ENCODE data around the gene TLE2.

Gene TLE2

DNA sequence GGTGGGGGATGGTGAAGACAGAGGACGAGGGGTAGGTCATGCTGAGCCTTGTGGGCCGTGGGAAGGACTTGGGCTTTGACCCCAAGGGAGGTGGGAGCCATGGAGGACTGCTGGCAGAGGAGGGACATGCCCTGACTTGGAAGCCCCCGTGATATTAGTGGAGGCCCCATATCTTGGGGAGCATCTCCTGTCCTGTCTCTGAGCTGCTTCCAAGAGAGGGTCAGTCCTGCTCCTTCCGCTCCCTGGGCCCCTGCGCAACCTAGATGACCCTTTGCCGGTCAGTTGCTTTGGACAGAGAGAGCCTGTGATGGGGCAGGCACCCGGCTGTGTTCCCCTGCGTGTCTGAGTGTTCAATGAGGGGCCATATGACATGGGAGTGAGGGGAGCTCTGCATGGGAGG, 46.5 kb downstream of the TLE2 start:
- no peak overlapping the region for H3K9ac ChIP-seq (ENCODE audit: low read depth, low read length, poor library complexity)
- H3K4me2 ChIP-seq (ENCODE audit: insufficient read depth, low read length, poor library complexity, severe bottlenecking): no peak overlapping the region
- H3K79me1 ChIP-seq (ENCODE audit: low read depth, low read length): no peaks in the 10 kb centered on the region
- no peak overlapping the region for H2BK120ac ChIP-seq (ENCODE audit: low read depth, low read length)
- no peak overlapping the region for H2BK12ac ChIP-seq (ENCODE audit: low read length)
- no peak overlapping the region for H3K14ac ChIP-seq (ENCODE audit: low read length)
- peaks cover 25 to 37% of the 10 kb centered on the region in 2 donors for H3K4me1 ChIP-seq (ENCODE audit: control insufficient read depth in 2 of 2, insufficient read depth in 1 of 2, low read depth in 1 of 2, low read length in 2 of 2)
- H3K4me3 ChIP-seq (ENCODE audit: low read length in 2 of 2): no peak overlapping the region
- peak overlapping the region; percentile 77 for H3K23ac ChIP-seq (ENCODE audit: low read depth, low read length, poor library complexity)
- no peak overlapping the region for H4K91ac ChIP-seq (ENCODE audit: low read depth, low read length, poor library complexity)
- H3K27me3 ChIP-seq (ENCODE audit: control insufficient read depth in 3 of 3, insufficient read depth in 3 of 3, low read depth in 1 of 3, low read length in 3 of 3): peaks cover 0 to 40% (median 30%) of the 10 kb centered on the region in 3 experiments
- no peaks in the 10 kb centered on the region for H3K9me3 ChIP-seq (replicated peaks in 1 of 2; ENCODE audit: control insufficient read depth in 2 of 2, insufficient read depth in 1 of 2, low read depth in 1 of 2, low read length in 2 of 2)
- WGBS, 2 donors (ENCODE audit: extremely low coverage in 2 of 2, insufficient read length in 2 of 2, insufficient replicate concordance in 1 of 2): no CpG with 5 or more reads among the region's 8 CpGs
- peak overlapping the region; percentile 70 for H2BK5ac ChIP-seq (ENCODE audit: low read length)
- no peaks in the 10 kb centered on the region for H3K36me3 ChIP-seq (replicated peaks in 1 of 2; ENCODE audit: control insufficient read depth in 2 of 2, insufficient read depth in 2 of 2, low read length in 2 of 2)
- H3K4ac ChIP-seq (ENCODE audit: low read length): no peak overlapping the region
- peak overlapping the region; percentile 90 for H2AK5ac ChIP-seq (ENCODE audit: low read depth, low read length)
- H4K8ac ChIP-seq (ENCODE audit: low read depth, low read length): no peak overlapping the region
- no peak for DNase-seq (ENCODE audit: low spot score)
- peak overlapping the region; percentile 70 for H2AFZ ChIP-seq (ENCODE audit: low read length)
- H3K27ac ChIP-seq (replicated peaks; ENCODE audit: low read length): no peak overlapping the region
- H2BK15ac ChIP-seq (ENCODE audit: low read length): peak overlapping the region; percentile 54
- H3K18ac ChIP-seq (ENCODE audit: low read length): peak overlapping the region; percentile 68

GRCh38 chr19:2981898-2982297, 47.2 kb downstream of the TLE2 start:
- Histone ChIP-seq H3K23ac (ENCODE audit: low read depth, low read length, poor library complexity) (peak overlapping the region; percentile 80), H3K4ac (ENCODE audit: low read length) (no peak overlapping the region), H2BK5ac (ENCODE audit: low read length) (no peak overlapping the region), H3K9me3 (replicated peaks in 1 of 2; ENCODE audit: control insufficient read depth in 2 of 2, insufficient read depth in 1 of 2, low read depth in 1 of 2, low read length in 2 of 2) (no peaks in the 10 kb centered on the region), H3K4me2 (ENCODE audit: insufficient read depth, low read length, poor library complexity, severe bottlenecking) (no peak overlapping the region), H4K8ac (ENCODE audit: low read depth, low read length) (no peak overlapping the region), H3K4me3 (ENCODE audit: low read length in 2 of 2) (no peak overlapping the region), H3K9ac (ENCODE audit: low read depth, low read length, poor library complexity) (no peak overlapping the region), H2AFZ (ENCODE audit: low read length) (no peak overlapping the region), H2BK12ac (ENCODE audit: low read length) (no peak overlapping the region), H3K27ac (replicated peaks; ENCODE audit: low read length) (no peak overlapping the region), H3K79me1 (ENCODE audit: low read depth, low read length) (no peaks in the 10 kb centered on the region), H3K27me3 (ENCODE audit: control insufficient read depth in 3 of 3, insufficient read depth in 3 of 3, low read depth in 1 of 3, low read length in 3 of 3) (peaks cover 0 to 41% (median 30%) of the 10 kb centered on the region in 3 experiments), H3K4me1 (ENCODE audit: control insufficient read depth in 2 of 2, insufficient read depth in 1 of 2, low read depth in 1 of 2, low read length in 2 of 2) (peaks cover 22 to 34% of the 10 kb centered on the region in 2 donors), H3K14ac (ENCODE audit: low read length) (no peak overlapping the region), H3K18ac (ENCODE audit: low read length) (no peak overlapping the region), H2AK5ac (ENCODE audit: low read depth, low read length) (no peak overlapping the region), H4K91ac (ENCODE audit: low read depth, low read length, poor library complexity) (no peak overlapping the region), H3K36me3 (replicated peaks in 1 of 2; ENCODE audit: control insufficient read depth in 2 of 2, insufficient read depth in 2 of 2, low read length in 2 of 2) (no peaks in the 10 kb centered on the region), H2BK120ac (ENCODE audit: low read depth, low read length) (no peak overlapping the region), H2BK15ac (ENCODE audit: low read length) (no peak overlapping the region)
- WGBS, 2 donors (ENCODE audit: extremely low coverage in 2 of 2, insufficient read length in 2 of 2, insufficient replicate concordance in 1 of 2): no CpG with 5 or more reads among the region's 5 CpGs
- DNase-seq (ENCODE audit: low spot score): no peak

DNA sequence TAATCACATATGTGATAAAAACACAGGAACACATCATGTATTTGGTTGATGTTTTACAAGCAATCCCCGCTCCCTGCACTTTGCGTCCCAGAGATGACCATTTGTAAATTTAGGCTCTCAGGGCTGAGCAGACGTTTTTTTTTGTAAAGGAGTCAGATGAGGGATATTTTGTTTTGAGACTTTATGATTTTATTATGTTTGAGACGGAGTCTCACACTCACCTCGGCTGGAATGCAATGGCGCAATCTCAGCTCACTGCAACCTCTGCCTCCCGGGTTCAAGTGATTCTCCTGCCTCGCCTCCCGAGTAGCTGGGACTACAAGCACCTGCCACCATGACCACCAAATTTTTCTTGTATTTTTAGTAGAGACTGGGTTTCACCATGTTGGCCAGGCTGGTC, 50.3 kb downstream of the TLE2 start:
- peaks cover 23 to 33% of the 10 kb centered on the region in 2 donors for H3K4me1 ChIP-seq (ENCODE audit: control insufficient read depth in 2 of 2, insufficient read depth in 1 of 2, low read depth in 1 of 2, low read length in 2 of 2)
- WGBS, 2 donors (ENCODE audit: extremely low coverage in 2 of 2, insufficient read length in 2 of 2, insufficient replicate concordance in 1 of 2): no CpG with 5 or more reads among the region's 9 CpGs
- H2AFZ ChIP-seq (ENCODE audit: low read length): no peak overlapping the region
- DNase-seq (ENCODE audit: low spot score): no peak
- no peak overlapping the region for H3K9ac ChIP-seq (ENCODE audit: low read depth, low read length, poor library complexity)
- H3K36me3 ChIP-seq (replicated peaks in 1 of 2; ENCODE audit: control insufficient read depth in 2 of 2, insufficient read depth in 2 of 2, low read length in 2 of 2): no peaks in the 10 kb centered on the region
- no peak overlapping the region for H3K4me2 ChIP-seq (ENCODE audit: insufficient read depth, low read length, poor library complexity, severe bottlenecking)
- H2BK5ac ChIP-seq (ENCODE audit: low read length): no peak overlapping the region
- no peak overlapping the region for H3K23ac ChIP-seq (ENCODE audit: low read depth, low read length, poor library complexity)
- H3K27ac ChIP-seq (replicated peaks; ENCODE audit: low read length): no peak overlapping the region
- no peak overlapping the region for H4K91ac ChIP-seq (ENCODE audit: low read depth, low read length, poor library complexity)
- H3K18ac ChIP-seq (ENCODE audit: low read length): no peak overlapping the region
- H3K9me3 ChIP-seq (replicated peaks in 1 of 2; ENCODE audit: control insufficient read depth in 2 of 2, insufficient read depth in 1 of 2, low read depth in 1 of 2, low read length in 2 of 2): no peaks in the 10 kb centered on the region
- no peak overlapping the region for H2BK12ac ChIP-seq (ENCODE audit: low read length)
- no peak overlapping the region for H3K14ac ChIP-seq (ENCODE audit: low read length)
- H3K27me3 ChIP-seq (ENCODE audit: control insufficient read depth in 3 of 3, insufficient read depth in 3 of 3, low read depth in 1 of 3, low read length in 3 of 3): peaks cover 3 to 62% (median 46%) of the 10 kb centered on the region in 3 experiments
- H2BK15ac ChIP-seq (ENCODE audit: low read length): no peak overlapping the region
- H3K4ac ChIP-seq (ENCODE audit: low read length): no peak overlapping the region
- H4K8ac ChIP-seq (ENCODE audit: low read depth, low read length): no peak overlapping the region
- H3K79me1 ChIP-seq (ENCODE audit: low read depth, low read length): no peaks in the 10 kb centered on the region
- H3K4me3 ChIP-seq (ENCODE audit: low read length in 2 of 2): no peak overlapping the region
- no peak overlapping the region for H2BK120ac ChIP-seq (ENCODE audit: low read depth, low read length)
- H2AK5ac ChIP-seq (ENCODE audit: low read depth, low read length): no peak overlapping the region

GRCh38 chr19:2978166-2978767, 50.8 kb downstream of the TLE2 start:
- no peak overlapping the region for H3K27ac ChIP-seq (replicated peaks; ENCODE audit: low read length)
- no peak overlapping the region for H2BK15ac ChIP-seq (ENCODE audit: low read length)
- H3K9me3 ChIP-seq (replicated peaks in 1 of 2; ENCODE audit: control insufficient read depth in 2 of 2, insufficient read depth in 1 of 2, low read depth in 1 of 2, low read length in 2 of 2): no peaks in the 10 kb centered on the region
- H2AK5ac ChIP-seq (ENCODE audit: low read depth, low read length): no peak overlapping the region
- H3K27me3 ChIP-seq (ENCODE audit: control insufficient read depth in 3 of 3, insufficient read depth in 3 of 3, low read depth in 1 of 3, low read length in 3 of 3): peaks cover 3 to 57% (median 47%) of the 10 kb centered on the region in 3 experiments
- no peaks in the 10 kb centered on the region for H3K79me1 ChIP-seq (ENCODE audit: low read depth, low read length)
- H2AFZ ChIP-seq (ENCODE audit: low read length): no peak overlapping the region
- WGBS, 2 donors (ENCODE audit: extremely low coverage in 2 of 2, insufficient read length in 2 of 2, insufficient replicate concordance in 1 of 2): no CpG with 5 or more reads among the region's 11 CpGs
- no peak overlapping the region for H2BK120ac ChIP-seq (ENCODE audit: low read depth, low read length)
- H3K36me3 ChIP-seq (replicated peaks in 1 of 2; ENCODE audit: control insufficient read depth in 2 of 2, insufficient read depth in 2 of 2, low read length in 2 of 2): no peaks in the 10 kb centered on the region
- no peak overlapping the region for H2BK12ac ChIP-seq (ENCODE audit: low read length)
- no peak overlapping the region for H3K4ac ChIP-seq (ENCODE audit: low read length)
- no peak overlapping the region for H3K14ac ChIP-seq (ENCODE audit: low read length)
- no peak overlapping the region for H3K18ac ChIP-seq (ENCODE audit: low read length)
- no peak overlapping the region for H3K9ac ChIP-seq (ENCODE audit: low read depth, low read length, poor library complexity)
- no peak overlapping the region for H3K23ac ChIP-seq (ENCODE audit: low read depth, low read length, poor library complexity)
- H4K91ac ChIP-seq (ENCODE audit: low read depth, low read length, poor library complexity): no peak overlapping the region
- no peak overlapping the region for H3K4me3 ChIP-seq (ENCODE audit: low read length in 2 of 2)
- H4K8ac ChIP-seq (ENCODE audit: low read depth, low read length): no peak overlapping the region
- H3K4me2 ChIP-seq (ENCODE audit: insufficient read depth, low read length, poor library complexity, severe bottlenecking): no peak overlapping the region
- DNase-seq (ENCODE audit: low spot score): no peak
- no peak overlapping the region for H2BK5ac ChIP-seq (ENCODE audit: low read length)
- peaks cover 18 to 28% of the 10 kb centered on the region in 2 donors for H3K4me1 ChIP-seq (ENCODE audit: control insufficient read depth in 2 of 2, insufficient read depth in 1 of 2, low read depth in 1 of 2, low read length in 2 of 2)

Measured in neuronal stem cell (in vitro differentiated cells).